ENCODE measurements around the gene COL15A1.

Gene COL15A1

DNA sequence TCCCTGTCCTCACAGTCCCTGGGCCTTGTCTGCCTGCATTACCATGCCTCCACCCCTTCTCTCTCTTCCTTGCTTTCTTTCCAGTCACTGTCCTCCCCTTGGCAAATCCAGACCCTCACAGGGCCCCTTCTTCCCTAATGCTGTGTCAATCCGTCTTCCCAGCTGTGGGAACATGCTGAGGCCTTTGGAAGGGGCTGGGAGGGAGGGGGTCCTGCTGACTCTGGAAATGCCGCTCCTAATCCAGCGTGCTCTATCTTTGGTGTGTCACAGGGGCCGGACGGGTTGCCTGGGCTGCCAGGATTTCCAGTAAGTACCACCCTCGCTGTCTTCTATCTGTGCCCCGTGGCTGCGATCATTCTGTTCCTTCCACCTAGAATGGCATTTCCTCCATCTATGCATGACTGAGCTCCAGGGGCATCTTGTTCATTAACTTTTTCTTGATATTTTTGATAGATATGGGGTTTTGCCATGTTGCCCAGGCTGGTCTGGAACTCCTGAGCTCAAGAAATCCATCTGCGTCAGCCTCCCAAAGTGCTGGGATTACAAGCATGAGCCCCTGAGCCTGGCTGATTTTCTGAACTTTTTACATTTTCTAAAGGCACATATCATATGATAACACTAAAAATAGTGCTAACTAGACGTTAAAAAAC is 96.7 kb downstream of the COL15A1 start:
- no peak for DNase-seq (ENCODE audit: low read depth, low spot score)
- in situ Hi-C loops (cut with HindIII; ENCODE audit: low sequenced_read_pairs): no loop called here
- H3K4me3 ChIP-seq (ENCODE audit: low read depth, low read length): no peak overlapping the region
- TF ChIP-seq, protein P1, sequence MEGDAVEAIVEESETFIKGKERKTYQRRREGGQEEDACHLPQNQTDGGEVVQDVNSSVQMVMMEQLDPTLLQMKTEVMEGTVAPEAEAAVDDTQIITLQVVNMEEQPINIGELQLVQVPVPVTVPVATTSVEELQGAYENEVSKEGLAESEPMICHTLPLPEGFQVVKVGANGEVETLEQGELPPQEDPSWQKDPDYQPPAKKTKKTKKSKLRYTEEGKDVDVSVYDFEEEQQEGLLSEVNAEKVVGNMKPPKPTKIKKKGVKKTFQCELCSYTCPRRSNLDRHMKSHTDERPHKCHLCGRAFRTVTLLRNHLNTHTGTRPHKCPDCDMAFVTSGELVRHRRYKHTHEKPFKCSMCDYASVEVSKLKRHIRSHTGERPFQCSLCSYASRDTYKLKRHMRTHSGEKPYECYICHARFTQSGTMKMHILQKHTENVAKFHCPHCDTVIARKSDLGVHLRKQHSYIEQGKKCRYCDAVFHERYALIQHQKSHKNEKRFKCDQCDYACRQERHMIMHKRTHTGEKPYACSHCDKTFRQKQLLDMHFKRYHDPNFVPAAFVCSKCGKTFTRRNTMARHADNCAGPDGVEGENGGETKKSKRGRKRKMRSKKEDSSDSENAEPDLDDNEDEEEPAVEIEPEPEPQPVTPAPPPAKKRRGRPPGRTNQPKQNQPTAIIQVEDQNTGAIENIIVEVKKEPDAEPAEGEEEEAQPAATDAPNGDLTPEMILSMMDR (IDR thresholded peaks at IDR 0.05; ENCODE audit: low read depth, low read length): no peak

DNA sequence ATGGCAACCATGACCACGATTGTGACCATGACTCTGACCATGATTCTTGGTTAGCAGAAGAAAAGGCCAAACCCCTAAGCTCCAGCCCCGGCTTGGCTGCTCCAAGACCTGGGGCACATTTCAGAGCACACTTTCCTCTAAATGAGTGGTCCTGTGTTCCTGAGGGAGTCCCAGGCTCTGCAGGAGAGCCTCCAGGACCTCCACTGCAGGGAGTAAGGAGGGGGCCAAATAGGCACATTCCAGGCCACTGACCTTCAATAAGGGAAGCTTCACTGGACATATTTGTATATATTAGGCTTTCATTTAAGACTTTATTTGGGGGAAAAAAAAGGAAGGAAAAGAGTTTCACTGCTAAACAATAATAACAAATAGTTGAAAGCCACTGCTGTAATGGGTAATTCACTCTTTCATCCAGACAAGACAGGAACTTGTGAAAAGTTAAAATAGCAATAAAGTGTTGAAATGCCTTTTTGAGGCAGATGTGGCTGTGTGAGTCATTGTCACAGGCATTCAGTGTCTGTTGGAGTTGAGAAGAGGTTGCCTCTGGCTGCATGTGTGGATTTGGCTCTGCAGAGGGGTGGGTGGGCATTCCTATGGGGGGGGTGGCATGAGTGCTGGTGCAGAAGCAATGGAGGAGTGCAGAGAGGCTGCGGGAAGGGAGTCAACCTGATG is 97.3 kb downstream of the COL15A1 start:
- TF ChIP-seq, protein P1 (IDR thresholded peaks at IDR 0.05; ENCODE audit: low read depth, low read length): no peak
- in situ Hi-C loops (cut with HindIII; ENCODE audit: low sequenced_read_pairs): no loop called here
- H3K4me3 ChIP-seq (ENCODE audit: low read depth, low read length): no peak overlapping the region
- DNase-seq (ENCODE audit: low read depth, low spot score): peak; percentile 86

DNA sequence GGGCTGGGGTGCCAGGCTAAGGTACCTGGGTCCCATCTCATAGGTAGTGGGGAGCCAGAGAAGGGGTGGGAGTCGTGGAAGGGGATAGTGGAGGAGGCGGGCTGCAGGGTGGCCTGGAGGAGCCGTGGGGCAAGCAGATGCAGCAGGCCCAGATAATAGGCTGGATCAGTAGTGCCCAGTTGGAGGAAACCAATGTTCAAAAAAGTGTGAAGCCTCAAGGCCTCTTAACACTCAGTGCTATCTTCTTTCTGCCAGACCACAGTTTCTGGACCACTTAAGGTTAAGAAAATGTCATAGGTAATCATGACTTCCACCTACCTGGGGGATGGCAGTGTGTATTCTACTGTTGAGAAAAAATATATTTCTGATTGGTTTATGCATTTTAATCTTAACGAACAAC is 97.9 kb downstream of the COL15A1 start:
- no peak for DNase-seq (ENCODE audit: low read depth, low spot score)
- no peak overlapping the region for H3K4me3 ChIP-seq (ENCODE audit: low read depth, low read length)
- TF ChIP-seq, protein P1 (IDR thresholded peaks at IDR 0.05; ENCODE audit: low read depth, low read length): no peak
- in situ Hi-C loops (cut with HindIII; ENCODE audit: low sequenced_read_pairs): no loop called here

DNA sequence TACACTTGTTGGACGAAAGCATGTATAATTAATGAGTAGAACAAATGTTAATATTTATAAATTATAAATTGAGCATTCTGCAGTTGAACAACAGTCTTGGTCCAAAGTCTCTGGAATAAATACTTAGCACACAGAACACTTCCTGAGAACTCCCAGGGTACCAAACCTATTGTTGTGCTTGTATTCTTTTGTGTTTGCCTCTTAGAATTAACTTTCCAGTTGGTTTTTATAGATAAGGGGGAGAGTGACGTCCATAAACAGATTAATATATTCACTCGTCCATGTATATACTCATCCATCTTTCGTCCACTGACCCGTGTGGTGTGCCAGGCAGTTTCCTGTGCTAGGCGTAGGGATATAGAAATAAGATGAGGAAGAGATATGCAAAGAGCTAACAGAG is 98.9 kb downstream of the COL15A1 start:
- DNase-seq (ENCODE audit: low read depth, low spot score): no peak
- TF ChIP-seq, protein P1 (IDR thresholded peaks at IDR 0.05; ENCODE audit: low read depth, low read length): no peak
- H3K4me3 ChIP-seq (ENCODE audit: low read depth, low read length): no peak overlapping the region
- in situ Hi-C loops (cut with HindIII; ENCODE audit: low sequenced_read_pairs): no loop called here

DNA sequence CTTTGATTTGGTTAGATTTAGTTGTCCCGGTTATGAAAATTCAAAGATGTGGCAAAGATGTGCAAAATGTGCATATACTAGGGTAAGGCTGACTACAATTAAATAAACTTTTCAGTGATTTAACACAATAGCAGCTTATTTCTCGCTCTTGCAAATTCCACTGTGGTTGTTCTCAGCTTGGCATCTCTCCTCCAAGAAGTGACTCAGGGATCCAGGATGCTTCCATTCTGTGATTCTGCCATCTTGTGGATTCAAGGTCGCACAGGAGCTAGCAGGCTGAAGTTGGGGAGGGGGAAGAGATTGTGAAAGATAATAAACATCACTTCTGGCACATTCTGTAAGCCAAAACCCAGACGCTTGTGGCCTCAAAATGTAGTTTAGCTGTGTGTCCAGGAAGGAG is 101.1 kb downstream of the COL15A1 start:
- TF ChIP-seq, protein P1 (IDR thresholded peaks at IDR 0.05; ENCODE audit: low read depth, low read length): no peak
- DNase-seq (ENCODE audit: low read depth, low spot score): peak; percentile 44
- no peak overlapping the region for H3K4me3 ChIP-seq (ENCODE audit: low read depth, low read length)
- in situ Hi-C loops (cut with HindIII; ENCODE audit: low sequenced_read_pairs): no loop called here

DNA sequence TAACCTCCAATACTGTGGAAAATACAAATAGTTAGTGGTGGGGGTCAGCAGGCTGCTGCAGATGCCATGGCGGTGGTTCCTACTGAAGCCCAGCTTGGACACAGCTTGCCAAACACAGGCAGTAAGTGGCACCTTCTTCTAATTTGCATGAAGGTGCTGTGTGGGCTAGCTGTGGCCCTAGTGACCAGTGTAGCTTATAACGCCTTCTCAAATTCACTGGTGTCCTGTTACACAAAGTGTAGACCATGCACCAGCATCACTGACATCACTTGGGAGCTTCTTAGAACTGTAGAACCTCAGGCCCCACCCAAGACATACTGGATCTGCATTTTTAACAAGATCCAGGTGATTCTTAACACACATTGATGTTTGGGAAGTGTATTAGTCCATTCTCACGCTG is 102.4 kb downstream of the COL15A1 start:
- TF ChIP-seq, protein P1 (IDR thresholded peaks at IDR 0.05; ENCODE audit: low read depth, low read length): no peak
- in situ Hi-C loops (cut with HindIII; ENCODE audit: low sequenced_read_pairs): no loop called here
- no peak for DNase-seq (ENCODE audit: low read depth, low spot score)
- no peak overlapping the region for H3K4me3 ChIP-seq (ENCODE audit: low read depth, low read length)
